Mammary epithelial cell (primary cell): ENCODE measurements around the gene MAML3.

Source experiments
- CTCF ChIP-seq, 2 donors: IDR thresholded peaks in 1 of 2; conservative IDR thresholded peaks in 1 of 2; 2 replicates each; pipeline ENCODE4 v1.5.1; 2011 to 2012; ENCODE audit warnings: inconsistent platforms in 2 of 2, low read length in 2 of 2, mild to moderate bottlenecking in 2 of 2, control low read depth in 1 of 2, low read depth in 1 of 2; ENCODE audit not compliant: insufficient read depth in 1 of 2; ENCODE audit errors: extremely low read depth in 1 of 2
- EZH2 ChIP-seq: IDR thresholded peaks from 2 replicates; pipeline ENCODE4 v1.6.1; 2012; ENCODE audit warnings: low read length, inconsistent platforms, borderline replicate concordance

- TF ChIP-seq CTCF (conservative IDR thresholded peaks at IDR 0.05 in 1 of 2, IDR thresholded peaks at IDR 0.05 in 1 of 2; ENCODE audit: extremely low read depth in 1 of 2, insufficient read depth in 1 of 2, low read depth in 1 of 2, low read length in 2 of 2) (no peak), EZH2 (no peak)
Observed at GRCh38 chr4:140098455-140099160, 55.4 kb downstream of the MAML3 start.
